ENCODE data around the gene LENG1. TPM values are rescaled to one million over a fixed set of nuclear protein-coding genes. Genes with fewer than 3 reads are reported as not detected.

The LENG1 gene
- total RNA-seq, 1 donor from 2014 or later = 3.4 TPM

DNA sequence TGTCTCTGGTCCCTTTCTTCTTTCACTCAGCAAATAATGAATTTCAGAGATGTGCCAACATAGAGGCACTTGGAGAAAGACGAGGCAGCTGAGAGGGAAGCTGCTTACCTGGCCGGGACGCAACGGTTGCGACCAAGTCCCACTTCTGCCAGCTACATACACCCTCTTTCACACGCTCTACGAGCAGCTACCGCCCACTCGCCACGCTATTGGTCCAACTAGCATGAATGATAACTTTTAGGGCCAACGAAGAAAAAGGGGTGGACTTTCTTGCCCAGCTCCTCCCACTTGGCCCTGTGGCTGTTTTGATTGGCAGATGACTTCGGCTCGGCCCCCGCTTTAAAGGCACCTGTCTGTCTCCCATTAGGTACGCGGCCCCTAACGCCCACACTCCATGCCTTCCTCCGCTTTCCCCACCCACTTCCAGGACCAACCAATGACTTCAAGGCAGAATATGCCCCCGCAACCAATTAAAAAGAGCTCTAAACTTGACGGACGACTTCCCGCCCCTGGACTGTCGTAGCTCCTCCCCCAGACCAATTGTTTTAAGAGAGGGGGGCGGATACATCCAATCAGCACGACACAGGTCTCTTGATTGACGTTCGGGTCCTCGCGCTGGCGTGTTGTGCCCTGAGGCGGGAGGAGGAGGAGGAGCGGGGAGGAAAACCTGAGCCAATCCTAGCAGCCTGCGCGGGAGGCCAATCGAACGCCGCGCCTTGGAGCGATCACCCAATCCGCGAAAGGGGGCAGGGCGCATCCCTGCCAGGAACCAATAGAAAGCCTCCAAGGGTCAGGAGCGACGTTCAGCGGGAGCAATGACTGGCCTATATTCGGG is 22.4 kb downstream of the LENG1 start:
- H3K4me1 Mint-ChIP-seq (ENCODE audit: unreplicated experiment) = peaks cover 27% of the 10 kb centered on the region
- peak overlapping the region; percentile 85 for H3K27ac Mint-ChIP-seq (ENCODE audit: unreplicated experiment)
- H3K9me3 Mint-ChIP-seq (ENCODE audit: unreplicated experiment) = no peaks in the 10 kb centered on the region
- peak overlapping the region; percentile 92 for H3K4me3 Mint-ChIP-seq (ENCODE audit: unreplicated experiment)
- peak; percentile 97 for DNase-seq (ENCODE audit: low spot score)
- H3K36me3 Mint-ChIP-seq (ENCODE audit: low read depth, unreplicated experiment) = peaks cover 26% of the 10 kb centered on the region
- TF ChIP-seq CTCF (IDR thresholded peaks at IDR 0.05; ENCODE audit: unreplicated experiment) = no peak
- H3K27me3 Mint-ChIP-seq (ENCODE audit: unreplicated experiment) = peaks cover 31% of the 10 kb centered on the region

DNA sequence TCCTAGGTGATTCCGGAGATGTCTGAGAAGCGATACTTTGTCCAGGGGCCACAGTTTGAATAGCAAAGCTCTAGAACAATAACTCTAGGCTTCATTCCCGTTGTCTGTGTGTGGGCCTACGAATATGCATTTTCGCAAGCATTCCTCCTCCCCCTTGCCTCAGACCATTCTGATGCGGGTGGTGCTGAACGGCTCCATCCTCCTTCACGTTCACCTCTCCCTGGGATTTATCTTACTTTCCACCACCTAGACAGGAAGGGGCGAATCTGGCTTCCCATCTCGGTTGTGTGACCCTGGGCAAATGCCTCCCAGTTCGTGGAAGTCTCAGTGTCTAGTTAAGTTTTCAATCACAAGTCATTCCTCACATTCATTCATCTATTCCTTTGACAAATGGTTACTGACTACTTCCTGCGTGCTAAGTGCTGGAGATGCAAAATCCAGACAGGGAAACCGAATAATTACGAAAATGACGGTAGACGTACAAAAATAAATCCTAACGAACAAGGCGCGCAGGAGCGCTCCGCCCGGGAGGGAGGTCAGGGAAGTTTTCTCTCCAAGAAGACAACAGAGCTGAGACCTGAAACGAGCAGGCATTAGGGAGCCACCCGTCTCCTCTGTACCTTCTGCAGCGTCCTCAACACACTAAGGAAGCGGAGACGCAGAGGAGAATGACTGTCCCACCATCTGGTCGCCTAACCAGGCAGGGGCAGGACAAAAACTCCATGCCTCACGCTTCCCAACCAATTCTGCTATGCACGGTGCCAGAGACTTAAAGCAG is 23.2 kb downstream of the LENG1 start:
- no peak for TF ChIP-seq CTCF (IDR thresholded peaks at IDR 0.05; ENCODE audit: unreplicated experiment)

DNA sequence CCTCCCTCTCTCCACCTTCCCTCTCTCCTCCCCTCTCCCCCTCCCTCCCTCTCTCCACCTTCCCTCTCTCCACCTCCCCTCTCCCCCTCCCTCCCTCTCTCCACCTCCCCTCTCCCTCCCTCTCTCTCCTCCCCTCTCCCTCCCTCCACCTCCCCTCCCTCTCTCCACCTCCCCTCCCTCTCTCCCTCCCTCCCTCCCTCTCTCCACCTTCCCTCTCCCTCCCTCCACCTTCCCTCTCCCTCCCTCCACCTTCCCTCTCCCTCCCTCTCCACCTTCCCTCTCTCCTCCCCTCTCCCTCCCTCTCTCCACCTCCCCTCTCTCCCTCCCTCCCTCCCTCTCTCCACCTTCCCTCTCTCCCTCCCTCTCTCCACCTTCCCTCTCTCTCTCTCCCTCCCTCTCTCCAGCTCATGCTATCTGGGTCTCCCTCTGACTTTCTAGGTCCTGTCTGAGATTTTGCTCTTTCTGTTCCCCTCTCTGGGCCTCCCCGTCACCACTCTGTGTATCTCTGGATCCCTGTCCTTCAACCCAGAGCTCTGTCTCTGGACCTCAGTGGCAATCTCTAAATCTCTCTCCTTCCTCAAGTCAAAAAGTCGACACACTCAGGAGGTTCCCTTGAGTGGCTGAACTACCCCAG is 25.4 kb downstream of the LENG1 start:
- peak overlapping the region; percentile 74 for H3K4me3 Mint-ChIP-seq (ENCODE audit: unreplicated experiment)
- TF ChIP-seq CTCF (IDR thresholded peaks at IDR 0.05; ENCODE audit: unreplicated experiment) = no peak
- peaks cover 20% of the 10 kb centered on the region for H3K4me1 Mint-ChIP-seq (ENCODE audit: unreplicated experiment)
- peak overlapping the region; percentile 79 for H3K27ac Mint-ChIP-seq (ENCODE audit: unreplicated experiment)
- H3K9me3 Mint-ChIP-seq (ENCODE audit: unreplicated experiment) = no peaks in the 10 kb centered on the region
- H3K27me3 Mint-ChIP-seq (ENCODE audit: unreplicated experiment) = peaks cover 31% of the 10 kb centered on the region
- no peak for DNase-seq (ENCODE audit: low spot score)
- peaks cover 14% of the 10 kb centered on the region for H3K36me3 Mint-ChIP-seq (ENCODE audit: low read depth, unreplicated experiment)

More for the DNA sequence above, 23.2 kb downstream of the LENG1 start:
- H3K27ac Mint-ChIP-seq (ENCODE audit: unreplicated experiment) = peak overlapping the region; percentile 85
- peaks cover 22% of the 10 kb centered on the region for H3K36me3 Mint-ChIP-seq (ENCODE audit: low read depth, unreplicated experiment)
- H3K4me3 Mint-ChIP-seq (ENCODE audit: unreplicated experiment) = peak overlapping the region; percentile 92
- H3K4me1 Mint-ChIP-seq (ENCODE audit: unreplicated experiment) = peaks cover 27% of the 10 kb centered on the region
- H3K9me3 Mint-ChIP-seq (ENCODE audit: unreplicated experiment) = no peaks in the 10 kb centered on the region
- no peak for DNase-seq (ENCODE audit: low spot score)
- H3K27me3 Mint-ChIP-seq (ENCODE audit: unreplicated experiment) = peaks cover 31% of the 10 kb centered on the region

GRCh38 chr19:54133312-54133956 is 26.1 kb downstream of the LENG1 start:
- H3K9me3 Mint-ChIP-seq (ENCODE audit: unreplicated experiment) = no peaks in the 10 kb centered on the region
- peaks cover 15% of the 10 kb centered on the region for H3K4me1 Mint-ChIP-seq (ENCODE audit: unreplicated experiment)
- no peak for DNase-seq (ENCODE audit: low spot score)
- TF ChIP-seq CTCF (IDR thresholded peaks at IDR 0.05; ENCODE audit: unreplicated experiment) = no peak
- H3K27ac Mint-ChIP-seq (ENCODE audit: unreplicated experiment) = no peak overlapping the region
- H3K4me3 Mint-ChIP-seq (ENCODE audit: unreplicated experiment) = no peak overlapping the region
- H3K36me3 Mint-ChIP-seq (ENCODE audit: low read depth, unreplicated experiment) = peaks cover 10% of the 10 kb centered on the region
- H3K27me3 Mint-ChIP-seq (ENCODE audit: unreplicated experiment) = peaks cover 26% of the 10 kb centered on the region
